Chondrocyte (in vitro differentiated cells): ENCODE results near the gene RARRES2. TPM values are rescaled to one million over a fixed set of nuclear protein-coding genes. Genes with fewer than 3 reads are reported as not detected.

Experiments used
- DNase-seq: peaks from one replicate; pipeline ENCODE4 v3.0.0; 2021; ENCODE audit warnings: mixed read lengths, low spot score
- H3K27ac Mint-ChIP-seq: one replicate; pipeline ENCODE4 v1.8.0; 2021; ENCODE audit warnings: mild to moderate bottlenecking, moderate library complexity, mixed read lengths; ENCODE audit not compliant: unreplicated experiment
- H3K27me3 Mint-ChIP-seq: 2 replicates; pipeline ENCODE4 v1.8.0; 2021; ENCODE audit warnings: low read depth, mixed read lengths
- H3K36me3 Mint-ChIP-seq: 2 replicates; pipeline ENCODE4 v1.8.0; 2021; ENCODE audit warnings: low read depth, mixed read lengths
- H3K4me1 Mint-ChIP-seq: 2 replicates; pipeline ENCODE4 v1.8.0; 2021; ENCODE audit warnings: low read depth, mild to moderate bottlenecking, mixed read lengths
- H3K4me3 Mint-ChIP-seq: one replicate; pipeline ENCODE4 v1.8.0; 2021; ENCODE audit warnings: mild to moderate bottlenecking, moderate library complexity, mixed read lengths; ENCODE audit not compliant: unreplicated experiment
- H3K9me3 Mint-ChIP-seq: 2 replicates; pipeline ENCODE4 v1.8.0; 2021; ENCODE audit warnings: low read depth, mixed read lengths
- total RNA-seq: library from RNA; stranded (reverse); gene quantifications from 3 replicates; pipeline ENCODE4 v1.2.1, GENCODE V29; 2021
- TF ChIP-seq, protein P1 (sequence below): fragments of 200-600 bp; sonication (generic); IDR thresholded peaks from 2 replicates; pipeline ENCODE4 v1.5.0; 2021; ENCODE audit warnings: antibody characterized with exemption, mild to moderate bottlenecking, moderate library complexity

RARRES2 gene
- total RNA-seq, 1 donor from 2014 or later, result 1.8 TPM

- Mint-ChIP-seq H3K9me3 (no peaks in the 10 kb centered on the region), H3K4me1 (peaks cover 13% of the 10 kb centered on the region), H3K36me3 (no peaks in the 10 kb centered on the region), H3K4me3 (no peak overlapping the region), H3K27me3 (peaks cover 8% of the 10 kb centered on the region), H3K27ac (no peak overlapping the region)
- DNase-seq, result no peak
- TF ChIP-seq, protein P1, sequence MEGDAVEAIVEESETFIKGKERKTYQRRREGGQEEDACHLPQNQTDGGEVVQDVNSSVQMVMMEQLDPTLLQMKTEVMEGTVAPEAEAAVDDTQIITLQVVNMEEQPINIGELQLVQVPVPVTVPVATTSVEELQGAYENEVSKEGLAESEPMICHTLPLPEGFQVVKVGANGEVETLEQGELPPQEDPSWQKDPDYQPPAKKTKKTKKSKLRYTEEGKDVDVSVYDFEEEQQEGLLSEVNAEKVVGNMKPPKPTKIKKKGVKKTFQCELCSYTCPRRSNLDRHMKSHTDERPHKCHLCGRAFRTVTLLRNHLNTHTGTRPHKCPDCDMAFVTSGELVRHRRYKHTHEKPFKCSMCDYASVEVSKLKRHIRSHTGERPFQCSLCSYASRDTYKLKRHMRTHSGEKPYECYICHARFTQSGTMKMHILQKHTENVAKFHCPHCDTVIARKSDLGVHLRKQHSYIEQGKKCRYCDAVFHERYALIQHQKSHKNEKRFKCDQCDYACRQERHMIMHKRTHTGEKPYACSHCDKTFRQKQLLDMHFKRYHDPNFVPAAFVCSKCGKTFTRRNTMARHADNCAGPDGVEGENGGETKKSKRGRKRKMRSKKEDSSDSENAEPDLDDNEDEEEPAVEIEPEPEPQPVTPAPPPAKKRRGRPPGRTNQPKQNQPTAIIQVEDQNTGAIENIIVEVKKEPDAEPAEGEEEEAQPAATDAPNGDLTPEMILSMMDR, result no peak
Measured at GRCh38 chr7:150335774-150336112, 5.7 kb downstream of the RARRES2 start.

GRCh38 chr7:150335108-150335773 lies 6.2 kb downstream of the RARRES2 start:
- Mint-ChIP-seq H3K27ac (no peak overlapping the region), H3K4me3 (no peak overlapping the region), H3K27me3 (peaks cover 8% of the 10 kb centered on the region), H3K4me1 (peaks cover 11% of the 10 kb centered on the region), H3K9me3 (no peaks in the 10 kb centered on the region), H3K36me3 (no peaks in the 10 kb centered on the region)
- DNase-seq, result no peak
- TF ChIP-seq, protein P1, result no peak

DNA sequence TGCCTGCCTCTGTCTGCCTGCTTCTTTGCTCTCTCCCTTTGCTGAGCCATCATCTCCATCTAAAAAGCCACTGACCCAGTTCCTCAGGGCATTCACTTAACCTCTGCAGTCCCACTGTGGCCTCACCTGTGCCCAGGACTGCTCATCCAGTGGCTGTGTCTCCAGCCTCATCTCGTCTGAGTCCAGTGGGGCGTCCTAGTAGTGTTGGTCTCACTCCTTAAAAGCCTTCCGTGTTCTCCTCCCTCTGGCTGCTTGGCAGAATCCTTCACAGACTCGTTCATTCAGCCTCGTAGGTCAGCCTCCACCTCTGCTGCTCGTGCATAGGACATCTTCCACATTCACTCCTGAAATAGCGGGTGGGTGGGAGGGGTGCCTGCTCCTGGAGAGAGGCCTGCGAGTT lies 7.3 kb downstream of the RARRES2 start:
- no peak overlapping the region for H3K4me3 Mint-ChIP-seq
- DNase-seq, result no peak
- H3K4me1 Mint-ChIP-seq, result no peaks in the 10 kb centered on the region
- H3K9me3 Mint-ChIP-seq, result no peaks in the 10 kb centered on the region
- no peak overlapping the region for H3K27ac Mint-ChIP-seq
- no peaks in the 10 kb centered on the region for H3K36me3 Mint-ChIP-seq
- TF ChIP-seq, protein P1, result no peak
- H3K27me3 Mint-ChIP-seq, result peaks cover 2% of the 10 kb centered on the region

DNA sequence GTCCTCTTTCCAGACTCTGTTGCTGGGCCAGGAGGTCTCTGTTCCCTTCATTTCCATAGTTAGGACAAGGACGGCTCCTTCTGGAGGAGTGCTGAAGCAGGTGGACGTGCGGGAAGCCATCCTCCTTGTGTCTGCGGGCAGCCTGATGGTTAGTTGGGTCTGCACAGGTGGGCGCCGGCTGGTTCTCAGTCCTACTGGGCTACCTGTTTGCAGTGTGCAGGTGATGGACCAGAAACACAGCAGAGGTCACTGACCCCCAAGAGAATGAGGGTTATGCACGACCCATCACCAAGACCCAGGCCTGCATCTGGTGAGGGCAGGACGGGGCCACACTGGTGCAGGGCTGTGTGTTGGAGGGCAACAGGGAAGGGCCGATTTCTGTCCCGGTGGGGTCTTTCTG lies 7.8 kb downstream of the RARRES2 start:
- TF ChIP-seq, protein P1, result no peak

DNA sequence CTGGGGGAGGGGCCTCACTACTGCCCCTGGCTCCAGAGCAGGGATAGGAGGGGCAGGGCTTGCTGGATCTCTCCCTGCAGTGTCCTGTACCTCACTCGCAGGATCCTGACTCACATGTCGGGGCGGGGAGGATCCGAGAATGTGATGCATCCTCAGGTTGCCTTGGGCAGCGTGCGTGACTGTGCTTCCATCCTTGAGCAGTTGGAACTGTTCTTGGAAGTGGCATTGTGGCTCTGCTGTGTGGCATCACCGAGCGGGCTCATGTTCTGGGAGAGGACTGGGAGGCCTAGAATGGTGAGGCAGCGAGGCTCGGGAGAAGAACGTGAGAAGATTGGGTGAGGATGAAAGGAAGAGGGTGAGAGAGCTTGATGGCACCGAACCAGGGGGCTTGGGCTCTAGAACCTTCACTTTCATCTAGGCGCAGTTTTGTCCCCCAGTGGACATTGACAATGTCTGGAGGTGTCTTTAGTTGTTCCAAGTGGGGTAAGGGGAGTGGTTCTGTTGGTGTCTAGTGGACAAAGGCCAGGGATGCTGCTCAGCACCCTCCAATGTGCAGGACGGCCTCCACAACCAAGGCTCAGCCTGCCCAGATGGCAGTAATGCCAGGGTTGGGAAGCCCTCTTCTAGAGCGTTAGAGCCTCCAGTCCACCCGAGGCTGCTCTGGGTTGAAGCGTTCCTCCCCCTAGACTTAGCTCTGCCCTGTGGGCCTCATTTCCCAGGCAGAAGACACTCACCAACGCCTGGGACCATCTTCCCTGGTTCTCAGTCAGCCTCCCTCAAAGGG lies 8.4 kb downstream of the RARRES2 start:
- H3K36me3 Mint-ChIP-seq, result no peaks in the 10 kb centered on the region
- H3K9me3 Mint-ChIP-seq, result no peaks in the 10 kb centered on the region
- no peaks in the 10 kb centered on the region for H3K4me1 Mint-ChIP-seq
- no peak overlapping the region for H3K4me3 Mint-ChIP-seq
- TF ChIP-seq, protein P1, result no peak
- H3K27me3 Mint-ChIP-seq, result peaks cover 2% of the 10 kb centered on the region
- no peak overlapping the region for H3K27ac Mint-ChIP-seq
- no peak for DNase-seq

More for the DNA sequence above, 7.8 kb downstream of the RARRES2 start:
- no peaks in the 10 kb centered on the region for H3K36me3 Mint-ChIP-seq
- no peak overlapping the region for H3K27ac Mint-ChIP-seq
- no peaks in the 10 kb centered on the region for H3K4me1 Mint-ChIP-seq
- no peak overlapping the region for H3K4me3 Mint-ChIP-seq
- no peaks in the 10 kb centered on the region for H3K9me3 Mint-ChIP-seq
- H3K27me3 Mint-ChIP-seq, result peaks cover 2% of the 10 kb centered on the region
- no peak for DNase-seq
